T-helper 9 cell (primary cell): ENCODE measurements around the gene NDUFB10.
"Not testable (repeated sequence)": the region's sequence is repeated elsewhere in the genome, so short reads cannot be mapped to it uniquely, and the experiment has no call there.

ENCODE experiments used
- DNase-seq: peaks from one replicate; pipeline ENCODE4 v3.0.0-alpha.2; 2020
- total RNA-seq, 2 donors: gene quantifications; one replicate each; lab custom pipeline; 2026; lab: John Stamatoyannopoulos, UW

NDUFB10 gene
- 20.5 to 53.9 reads per million in 2 donors for total RNA-seq

GRCh38 chr16:1959269-1960039 is at the start of gene NDUFB10:
NDUFB10 (plus strand) TSS chr16:1959538; CDS start chr16:1959625, 87 bp downstream.
- peak; percentile 90 for DNase-seq

DNA sequence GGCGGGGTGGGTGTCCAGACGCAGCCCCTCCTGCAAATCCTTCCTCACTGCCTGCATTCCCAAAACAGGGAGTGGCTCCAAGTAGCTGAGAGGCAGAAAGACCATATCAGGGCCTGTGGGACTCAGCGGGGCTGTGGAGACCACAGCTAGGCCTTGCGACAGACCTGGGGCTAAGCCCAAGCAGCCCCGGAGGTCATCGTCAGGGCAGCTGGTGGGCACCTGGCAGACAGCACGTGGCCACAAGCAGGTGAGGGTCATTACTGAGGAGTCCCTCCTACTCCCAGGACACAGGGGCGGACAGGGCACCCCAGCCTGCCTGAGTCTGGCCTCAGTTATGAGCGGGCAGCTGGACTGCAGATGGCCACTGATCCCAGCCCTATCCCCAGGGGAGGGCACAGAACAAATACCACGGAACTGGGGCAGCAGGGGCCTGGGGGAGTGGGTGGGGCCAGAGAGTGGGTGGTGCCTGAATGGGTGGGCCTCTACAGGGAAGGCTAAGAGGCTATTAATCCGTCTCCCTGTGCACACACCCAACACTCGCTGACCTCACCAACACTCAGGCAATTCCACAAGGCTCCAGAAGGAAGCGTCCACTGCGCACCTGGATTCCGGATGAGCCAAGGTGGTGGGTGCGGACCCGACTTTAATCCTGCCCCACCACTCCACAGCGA is 49.6 kb upstream of the NDUFB10 start:
- DNase-seq = no peak

DNA sequence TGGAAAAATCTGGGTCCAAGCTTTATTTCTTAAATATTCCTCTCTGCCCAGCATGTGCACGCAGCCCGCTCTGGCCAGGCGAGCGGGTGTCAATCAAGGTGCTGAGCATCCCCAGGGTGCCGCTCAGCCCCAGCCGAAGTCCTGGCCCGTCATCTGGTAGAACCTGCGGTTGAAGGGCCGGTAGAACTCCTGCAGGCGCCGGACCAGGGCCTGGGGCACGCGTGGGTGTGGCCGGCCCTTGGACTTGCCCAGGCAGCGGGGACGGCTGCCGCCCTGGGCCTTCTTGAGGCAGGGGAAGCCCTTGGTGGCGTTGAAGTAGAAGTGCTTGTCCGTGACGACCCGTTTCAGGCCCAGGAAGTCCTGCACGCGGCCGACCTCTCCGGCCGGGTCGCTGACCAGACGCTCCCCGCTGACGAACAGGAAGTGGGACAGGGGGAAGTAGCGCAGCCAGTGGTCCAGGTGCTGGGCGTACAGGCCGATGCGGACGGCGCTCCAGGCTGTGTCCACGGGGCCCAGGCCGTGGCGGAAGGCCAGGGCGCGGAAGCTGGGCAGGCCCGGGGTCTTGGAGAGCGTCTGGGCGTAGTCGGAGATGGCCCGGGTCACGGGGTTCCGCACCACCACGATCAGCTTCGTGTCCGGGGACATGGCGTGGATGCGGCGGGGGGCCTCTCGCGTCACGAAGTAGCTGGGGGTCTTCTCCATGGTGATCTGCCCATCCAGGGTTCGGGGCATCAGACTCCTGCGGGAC is 47.7 kb upstream of the NDUFB10 start:
- no peak for DNase-seq

GRCh38 chr16:1912215-1912543 is 47.2 kb upstream of the NDUFB10 start:
- DNase-seq = no peak

DNA sequence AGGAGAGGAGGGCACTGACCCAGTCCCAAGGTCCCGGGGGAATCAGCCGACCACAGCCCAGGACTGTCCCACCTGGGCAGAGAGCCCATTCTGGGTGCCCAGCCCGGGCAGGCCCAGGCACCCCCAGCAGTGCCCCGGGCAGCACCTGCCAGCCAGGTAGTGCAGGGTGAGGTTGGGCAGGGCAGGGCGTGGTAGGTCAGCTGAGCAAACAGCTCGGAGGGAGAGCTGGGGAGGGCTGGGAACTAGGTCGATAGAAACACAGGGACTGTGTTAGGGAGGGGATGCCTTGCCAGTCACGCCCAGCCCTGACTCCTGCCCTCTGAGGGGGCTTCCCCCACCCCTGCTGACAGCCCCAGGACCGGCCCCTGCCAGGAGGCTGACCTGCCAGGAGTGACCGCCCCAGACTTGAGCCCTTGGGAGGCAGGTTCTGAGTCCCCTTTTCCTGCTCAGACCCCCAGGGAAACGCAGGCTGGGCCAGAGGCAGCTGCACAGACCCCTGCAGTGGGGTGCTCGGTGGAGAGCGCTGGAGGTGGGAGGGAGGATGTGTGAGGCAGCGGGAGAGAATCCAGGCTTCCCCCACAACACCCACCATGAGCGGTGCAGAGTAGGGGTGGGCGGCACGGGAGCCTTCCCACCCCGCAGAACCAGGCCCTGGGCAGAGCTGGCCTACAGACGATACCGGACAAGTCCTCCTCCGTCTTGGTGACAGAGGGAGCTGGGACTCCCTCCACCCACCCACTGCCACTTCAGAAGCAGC is 45.8 kb upstream of the NDUFB10 start:
- DNase-seq = no peak

- no peak for DNase-seq
Measured at GRCh38 chr16:1914084-1914608, 45.2 kb upstream of the NDUFB10 start.

DNA sequence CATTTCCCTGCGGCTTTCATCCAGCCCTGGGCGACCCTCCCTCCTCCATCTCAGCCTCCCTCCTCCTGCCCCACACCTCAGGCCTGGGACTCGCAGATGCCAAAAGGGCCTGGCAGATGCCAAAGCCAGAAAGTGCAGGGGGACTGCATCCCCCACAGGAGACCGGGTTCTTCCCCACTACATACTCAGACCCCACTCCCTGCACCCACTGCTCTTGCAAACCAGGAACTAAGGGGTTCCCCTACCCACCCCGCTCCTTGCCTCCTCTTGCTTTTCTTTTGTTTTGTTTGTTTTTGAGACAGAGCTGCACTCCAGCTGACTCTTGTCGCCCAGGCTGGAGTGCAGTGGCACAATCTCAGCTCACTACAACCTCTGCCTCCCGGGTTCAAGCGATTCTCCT is 44.4 kb upstream of the NDUFB10 start:
- no peak for DNase-seq

DNA sequence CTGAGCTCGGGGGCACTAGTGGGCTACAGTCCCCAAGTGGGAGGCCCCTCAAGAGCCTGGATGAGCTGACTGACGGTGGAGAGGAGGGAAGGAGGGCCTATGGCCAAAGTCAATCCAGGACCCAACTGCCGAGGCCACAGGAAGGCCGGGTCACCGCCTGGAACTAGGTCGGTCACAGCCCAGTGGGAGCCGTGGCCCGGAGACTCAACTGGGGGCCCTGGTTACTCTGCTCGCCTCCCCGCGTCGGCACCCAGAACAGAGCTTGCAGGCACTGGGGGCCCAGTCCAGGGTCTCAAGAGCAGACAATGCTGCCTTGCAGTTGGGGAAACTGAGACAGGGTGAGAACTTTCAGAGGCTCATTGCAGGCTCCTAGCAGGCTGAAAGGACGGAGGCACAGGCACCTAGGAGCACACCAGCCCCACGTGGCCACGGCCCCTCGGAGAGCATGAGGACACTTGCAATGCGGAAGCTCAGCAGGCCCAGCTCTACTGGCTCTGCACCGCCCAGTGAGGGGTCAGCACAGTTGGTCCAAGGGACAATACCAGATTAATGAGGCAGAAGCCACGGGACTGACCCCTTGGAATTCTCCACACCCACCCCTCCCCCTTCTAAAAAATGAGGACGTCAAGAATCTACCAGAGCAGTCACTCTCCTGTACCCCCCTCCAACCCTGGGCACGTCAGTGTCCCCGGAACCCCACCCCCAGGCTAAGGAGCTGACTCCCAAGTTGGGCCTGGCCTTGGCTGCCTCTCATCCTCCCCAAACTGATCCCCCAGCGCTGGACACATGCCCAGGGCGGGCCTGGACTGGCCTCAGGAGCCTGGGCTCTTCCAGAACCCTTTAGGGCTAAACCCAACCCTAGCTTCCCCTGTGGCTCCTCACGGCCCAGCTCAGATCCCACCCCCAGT is 43.4 kb upstream of the NDUFB10 start:
- no peak for DNase-seq

DNA sequence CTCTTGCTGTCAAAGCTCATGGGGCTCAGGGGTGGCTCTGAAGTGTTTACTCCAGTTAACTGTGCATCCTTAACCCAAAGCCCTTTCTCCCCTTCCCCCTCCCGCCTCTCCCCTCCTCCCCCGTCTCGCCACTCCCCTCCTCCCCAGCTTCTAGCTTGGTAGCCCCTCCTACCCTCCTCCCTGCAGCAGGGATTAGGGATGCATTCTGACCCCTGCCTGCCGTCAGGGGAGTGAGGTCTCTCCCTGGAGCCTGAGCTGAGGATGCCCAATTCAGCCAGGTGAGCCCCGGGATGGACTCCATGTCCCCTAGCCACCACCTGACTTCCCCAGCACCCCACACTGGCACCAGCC is 42.7 kb upstream of the NDUFB10 start:
- no peak for DNase-seq

- no peak for DNase-seq
Measured at GRCh38 chr16:1917056-1917664, 42.2 kb upstream of the NDUFB10 start.

- DNase-seq = no peak
Measured at GRCh38 chr16:1917665-1918350, 41.5 kb upstream of the NDUFB10 start.

- no peak for DNase-seq
Measured at GRCh38 chr16:1918351-1919326, 40.7 kb upstream of the NDUFB10 start, which contains the start of gene HS3ST6. HS3ST6 (minus strand) TSS chr16:1918415; CDS start chr16:1918323, 92 bp downstream.

GRCh38 chr16:1919327-1919998 is 39.9 kb upstream of the NDUFB10 start:
- DNase-seq = no peak

GRCh38 chr16:1920122-1920521 is 39.2 kb upstream of the NDUFB10 start:
- DNase-seq = not testable (repeated sequence)

GRCh38 chr16:1920727-1921171 is 38.6 kb upstream of the NDUFB10 start:
- DNase-seq = no peak

GRCh38 chr16:1922357-1922756 is 37.0 kb upstream of the NDUFB10 start:
- DNase-seq = no peak

GRCh38 chr16:1923299-1924034 is 35.9 kb upstream of the NDUFB10 start:
- no peak for DNase-seq

DNA sequence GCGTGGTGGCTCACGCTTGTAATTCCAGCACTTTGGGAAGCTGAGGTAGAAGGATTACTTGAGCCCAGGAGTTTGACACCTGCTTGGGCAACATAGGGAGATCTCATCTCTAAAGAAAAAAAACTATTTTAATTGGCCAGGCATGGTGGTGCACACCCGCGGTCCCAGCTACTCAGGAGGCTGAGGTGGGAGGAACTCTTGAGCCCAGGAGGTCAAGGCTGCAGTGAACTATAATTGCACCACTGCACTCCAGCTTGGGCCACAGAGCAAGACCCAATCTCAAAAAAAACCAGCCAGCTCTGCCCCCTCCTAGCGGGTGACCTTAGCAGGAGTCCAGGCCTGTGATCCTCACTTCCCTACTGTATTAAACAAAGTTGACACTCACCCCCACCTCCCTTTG is 35.2 kb upstream of the NDUFB10 start:
- no peak for DNase-seq
